Measurements from ENCODE around the gene PRMT9. TPM values are rescaled to one million over a fixed set of nuclear protein-coding genes. Genes with fewer than 3 reads are reported as not detected.
A peak's percentile ranks its signal among the peaks of the same experiment; 100 is the strongest.

The PRMT9 gene
- total RNA-seq (10 to 100 TPM; 12.1 to 12.6 TPM), polyA plus RNA-seq (1 to 10 TPM; 4.6 to 6.7 TPM)

- Histone ChIP-seq H3K9me3 (ENCODE audit: control insufficient read depth in 1 of 2, low read length in 2 of 2) (no peaks in the 10 kb centered on the region), H3K27ac (ENCODE audit: low read depth, low read length) (peak within 1 kb of the TSS; percentile 89), H3K27me3 (ENCODE audit: insufficient read depth, low read length) (no peaks in the 10 kb centered on the region), H3K36me3 (ENCODE audit: insufficient read depth, low read length) (no peaks in the 10 kb centered on the region), H3K4me3 (ENCODE audit: low read length in 2 of 2) (peak within 1 kb of the TSS; percentile 75 to 96), H3K4me1 (ENCODE audit: insufficient read depth, low read length) (peaks cover 15% of the 10 kb centered on the region)
- Mint-ChIP-seq H3K36me3 (peaks cover 4 to 19% of the 10 kb centered on the region in 2 donors), H3K9me3 (peaks cover 0 to 2% (median 0%) of the 10 kb centered on the region in 8 donors), H3K27ac (peak within 1 kb of the TSS; percentile 96 to 99 (median 98)), H3K4me1 (peaks cover 25 to 42% (median 33%) of the 10 kb centered on the region in 4 donors), H3K4me3 (peak within 1 kb of the TSS; percentile 92 to 99 (median 96)), H3K27me3 (peaks cover 3% of the 10 kb centered on the region in 2 donors)
- CTCF ChIA-PET (ENCODE audit: partially characterized antibody), result interaction anchor here (0.7 to 3.1 kb wide), 8 partner anchors 24 to 183 kb away, joined by 3 to 29 read pairs (median 6); partner anchors contain the start of genes ARHGAP10 and TMEM184C
- POLR2A ChIA-PET (ENCODE audit: partially characterized antibody), result interaction anchor here (0.7 to 4.0 kb wide), 15 partner anchors 10 to 759 kb away, joined by 3 to 63 read pairs (median 3); partner anchors contain the start of genes ARHGAP10, NR3C2 and TMEM184C
- DNase-seq, result peak; percentile 82 to 89 (median 85)
- intact Hi-C loops (cut with micrococcal nuclease), result loop anchor here (1.0 to 10.0 kb wide), 5 partner anchors 48 to 1509 kb away; partner anchors contain the start of genes ARHGAP10, LSM6, NR3C2 and TMEM184C
Measured at GRCh38 chr4:147683717-147684700, at the start of gene PRMT9. Gene PRMT9 (minus strand): TSS chr4:147684163. CDS start chr4:147683987, 176 bp downstream.

- no peaks in the 10 kb centered on the region for H3K27me3 ChIP-seq (ENCODE audit: insufficient read depth, low read length)
- Mint-ChIP-seq H3K27ac (peak overlapping the region; percentile 89 to 96 (median 91)), H3K27me3 (no peaks in the 10 kb centered on the region), H3K4me1 (peaks cover 30 to 47% (median 42%) of the 10 kb centered on the region in 4 donors), H3K36me3 (peaks cover 0 to 11% of the 10 kb centered on the region in 2 donors), H3K9me3 (peaks cover 0 to 1% (median 0%) of the 10 kb centered on the region in 8 donors), H3K4me3 (peak overlapping the region; percentile 86 to 95 (median 93))
- ChIA-PET POLR2A (ENCODE audit: partially characterized antibody) (interaction anchor here (0.8 to 3.8 kb wide), 18 partner anchors 8 to 710 kb away, joined by 3 to 34 read pairs (median 6); partner anchors contain the start of genes NR3C2, PRMT9 and TMEM184C), CTCF (ENCODE audit: partially characterized antibody) (interaction anchor here (0.9 to 3.0 kb wide), 12 partner anchors 11 to 711 kb away, joined by 3 to 48 read pairs (median 6); partner anchors contain the start of genes PRMT9 and TMEM184C)
- H3K9me3 ChIP-seq (ENCODE audit: control insufficient read depth in 1 of 2, low read length in 2 of 2), result no peaks in the 10 kb centered on the region
- peak overlapping the region; percentile 57 for H3K27ac ChIP-seq (ENCODE audit: low read depth, low read length)
- peaks cover 26% of the 10 kb centered on the region for H3K4me1 ChIP-seq (ENCODE audit: insufficient read depth, low read length)
- intact Hi-C loops (cut with micrococcal nuclease), result loop anchor here (1.0 to 5.0 kb wide), 4 partner anchors 48 to 1795 kb away; partner anchors contain the start of genes PRMT9, TMEM184C and ZNF827
- H3K36me3 ChIP-seq (ENCODE audit: insufficient read depth, low read length), result no peaks in the 10 kb centered on the region
- peak overlapping the region; percentile 76 to 84 for H3K4me3 ChIP-seq (ENCODE audit: low read length in 2 of 2)
- DNase-seq, result peak in 2 of 5 donors; percentile 19 to 21
Measured at GRCh38 chr4:147732518-147733235, 48.7 kb upstream of the PRMT9 start.

GRCh38 chr4:147731580-147732517, 47.9 kb upstream of the PRMT9 start, which contains the start of gene ARHGAP10:
Gene ARHGAP10 (plus strand): TSS chr4:147732088. CDS start chr4:147732302, 214 bp downstream.
- H3K4me1 Mint-ChIP-seq, result peaks cover 30 to 47% (median 42%) of the 10 kb centered on the region in 4 donors
- no peaks in the 10 kb centered on the region for H3K36me3 ChIP-seq (ENCODE audit: insufficient read depth, low read length)
- no peaks in the 10 kb centered on the region for H3K27me3 ChIP-seq (ENCODE audit: insufficient read depth, low read length)
- ChIA-PET POLR2A (ENCODE audit: partially characterized antibody) (interaction anchor here (0.6 to 3.8 kb wide), 25 partner anchors 7 to 711 kb away, joined by 3 to 34 read pairs (median 6); partner anchors contain the start of genes NR3C2, PRMT9 and TMEM184C), CTCF (ENCODE audit: partially characterized antibody) (interaction anchor here (0.9 to 3.0 kb wide), 12 partner anchors 10 to 712 kb away, joined by 3 to 48 read pairs (median 6); partner anchors contain the start of genes PRMT9 and TMEM184C)
- peak; percentile 57 to 79 (median 65) for DNase-seq
- peaks cover 0 to 11% of the 10 kb centered on the region in 2 donors for H3K36me3 Mint-ChIP-seq
- H3K4me3 Mint-ChIP-seq, result peak within 1 kb of the TSS; percentile 90 to 97 (median 93)
- peaks cover 26% of the 10 kb centered on the region for H3K4me1 ChIP-seq (ENCODE audit: insufficient read depth, low read length)
- peak within 1 kb of the TSS; percentile 91 to 97 (median 94) for H3K27ac Mint-ChIP-seq
- intact Hi-C loops (cut with micrococcal nuclease), result loop anchor here (1.0 to 5.0 kb wide), 7 partner anchors 24 to 1795 kb away; partner anchors contain the start of genes NR3C2, PRMT9, TMEM184C and ZNF827
- no peaks in the 10 kb centered on the region for H3K27me3 Mint-ChIP-seq
- H3K4me3 ChIP-seq (ENCODE audit: low read length in 2 of 2), result peak within 1 kb of the TSS; percentile 76 to 84
- peak within 1 kb of the TSS; percentile 57 for H3K27ac ChIP-seq (ENCODE audit: low read depth, low read length)
- H3K9me3 Mint-ChIP-seq, result peaks cover 0 to 1% (median 0%) of the 10 kb centered on the region in 8 donors
- no peaks in the 10 kb centered on the region for H3K9me3 ChIP-seq (ENCODE audit: control insufficient read depth in 1 of 2, low read length in 2 of 2)

DNA sequence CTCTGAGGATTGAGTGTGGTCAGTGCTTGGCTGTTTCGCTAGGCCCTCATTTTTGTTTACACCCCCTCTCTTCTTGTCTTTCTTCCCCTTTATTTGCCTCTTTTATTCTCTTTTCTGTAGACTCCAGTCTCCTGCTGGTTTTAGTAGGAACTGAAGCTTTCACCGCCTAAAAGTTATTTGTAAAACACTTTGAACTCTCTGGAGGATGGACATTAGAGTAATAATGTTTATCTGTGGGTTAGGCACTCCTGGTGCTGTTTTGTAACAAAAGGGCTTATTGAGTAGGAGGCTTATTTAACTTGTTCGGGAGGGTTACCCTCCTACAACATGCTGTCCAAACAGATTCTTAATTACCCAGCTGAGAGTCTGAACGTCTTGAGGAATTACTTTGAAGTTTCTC, 46.4 kb upstream of the PRMT9 start:
- Histone ChIP-seq H3K36me3 (ENCODE audit: insufficient read depth, low read length) (no peaks in the 10 kb centered on the region), H3K4me1 (ENCODE audit: insufficient read depth, low read length) (peaks cover 26% of the 10 kb centered on the region), H3K27me3 (ENCODE audit: insufficient read depth, low read length) (no peaks in the 10 kb centered on the region), H3K9me3 (ENCODE audit: control insufficient read depth in 1 of 2, low read length in 2 of 2) (no peaks in the 10 kb centered on the region), H3K4me3 (ENCODE audit: low read length in 2 of 2) (no peak overlapping the region), H3K27ac (ENCODE audit: low read depth, low read length) (no peak overlapping the region)
- Mint-ChIP-seq H3K4me1 (peaks cover 25 to 39% (median 34%) of the 10 kb centered on the region in 4 donors), H3K27ac (peak overlapping the region in 6 of 7 donors; percentile 26 to 93 (median 78)), H3K27me3 (no peaks in the 10 kb centered on the region), H3K9me3 (peaks cover 0 to 1% (median 0%) of the 10 kb centered on the region in 8 donors), H3K4me3 (peak overlapping the region in 3 of 8 donors; percentile 5 to 48 (median 26)), H3K36me3 (peaks cover 0 to 11% of the 10 kb centered on the region in 2 donors)
- intact Hi-C loops (cut with micrococcal nuclease), result loop anchor here (2.0 to 5.0 kb wide), 3 partner anchors 62 to 1793 kb away; partner anchors contain the start of genes NR3C2 and ZNF827
- ChIA-PET CTCF (ENCODE audit: partially characterized antibody) (interaction anchor here (1.6 to 3.0 kb wide), 3 partner anchors 9 to 136 kb away, joined by 6 to 48 read pairs (median 10); partner anchors contain the start of gene TMEM184C), POLR2A (ENCODE audit: partially characterized antibody) (interaction anchor here (0.6 to 3.8 kb wide), 5 partner anchors 9 to 713 kb away, joined by 3 to 34 read pairs (median 18); partner anchors contain the start of genes NR3C2, PRMT9 and TMEM184C)
- DNase-seq, result no peak

DNA sequence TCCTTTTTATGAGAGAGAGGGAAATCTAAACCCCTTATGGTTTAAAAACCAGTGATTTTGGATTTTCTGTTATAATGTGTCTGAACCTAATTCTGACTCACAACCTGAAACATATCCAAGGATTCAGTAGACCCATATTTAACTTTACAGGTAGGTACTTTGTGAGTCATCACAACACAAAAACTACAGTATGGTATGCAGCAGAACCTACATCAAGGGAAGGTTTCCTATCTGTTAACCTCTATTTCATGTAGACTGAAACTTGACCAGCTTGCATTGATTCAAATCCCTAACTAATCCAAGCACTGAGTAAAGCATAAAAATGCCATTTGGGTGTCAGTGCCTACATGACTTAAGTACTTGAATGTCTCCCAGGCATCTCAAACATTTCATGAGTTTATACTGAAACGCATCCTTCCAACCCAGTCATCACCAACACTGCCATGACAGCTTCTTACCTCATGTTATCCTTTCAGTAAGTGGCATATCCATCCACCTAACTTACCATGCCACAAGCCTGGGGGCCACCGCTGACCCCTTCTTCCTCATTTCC, 43.6 kb upstream of the PRMT9 start:
- Mint-ChIP-seq H3K36me3 (peaks cover 0 to 7% of the 10 kb centered on the region in 2 donors), H3K27me3 (no peaks in the 10 kb centered on the region), H3K4me3 (no peak overlapping the region), H3K4me1 (peaks cover 7 to 15% (median 9%) of the 10 kb centered on the region in 4 donors), H3K27ac (peak overlapping the region in 1 of 7 donors; percentile 39), H3K9me3 (peaks cover 0 to 1% (median 0%) of the 10 kb centered on the region in 8 donors)
- ChIA-PET POLR2A (ENCODE audit: partially characterized antibody) (interaction anchor here (1.4 kb wide), 1 partner anchor 110 kb away, joined by 3 read pairs; the partner anchor contains the start of gene TMEM184C), CTCF (ENCODE audit: partially characterized antibody) (interaction anchor here (1.8 to 4.5 kb wide), 2 partner anchors 18 to 139 kb away, joined by 11 to 35 read pairs; no protein-coding TSS in a partner anchor)
- Histone ChIP-seq H3K27me3 (ENCODE audit: insufficient read depth, low read length) (no peaks in the 10 kb centered on the region), H3K27ac (ENCODE audit: low read depth, low read length) (no peak overlapping the region), H3K9me3 (ENCODE audit: control insufficient read depth in 1 of 2, low read length in 2 of 2) (no peaks in the 10 kb centered on the region), H3K4me1 (ENCODE audit: insufficient read depth, low read length) (peaks cover 6% of the 10 kb centered on the region), H3K36me3 (ENCODE audit: insufficient read depth, low read length) (no peaks in the 10 kb centered on the region), H3K4me3 (ENCODE audit: low read length in 2 of 2) (no peak overlapping the region)
- DNase-seq, result no peak
- intact Hi-C loops (cut with micrococcal nuclease), result no loop called here
